Activated CD4-positive, alpha-beta T cell treated with anti-CD3 and anti-CD28 coated beads, Interleukin-2, Interleukin-4, amounts not matched to agents 100 ng/mL and 50 ng/mL, durations not matched to agents 16 hours and 8 hours (primary cell): ENCODE data around the gene PADI6.

ENCODE experiments used
- DNase-seq: peaks from one replicate; pipeline ENCODE4 v3.0.0-alpha.2; 2020; ENCODE audit warnings: low spot score

PADI6 gene

GRCh38 chr1:17358557-17358956 lies 13.4 kb upstream of the PADI6 start:
- no peak for DNase-seq

GRCh38 chr1:17359031-17359430 lies 13.0 kb upstream of the PADI6 start:
- DNase-seq, result no peak

GRCh38 chr1:17359808-17360207 lies 12.2 kb upstream of the PADI6 start:
- DNase-seq, result no peak

- no peak for DNase-seq
Observed at GRCh38 chr1:17360272-17360956, 11.6 kb upstream of the PADI6 start.

- no peak for DNase-seq
Observed at GRCh38 chr1:17361687-17362086, 10.3 kb upstream of the PADI6 start.

- no peak for DNase-seq
Observed at GRCh38 chr1:17363351-17363750, 8.6 kb upstream of the PADI6 start.

- no peak for DNase-seq
Observed at GRCh38 chr1:17363771-17364170, 8.2 kb upstream of the PADI6 start.

GRCh38 chr1:17365293-17365692 lies 6.7 kb upstream of the PADI6 start:
- no peak for DNase-seq

GRCh38 chr1:17369466-17369865 lies 2.5 kb upstream of the PADI6 start:
- no peak for DNase-seq

- no peak for DNase-seq
Observed at GRCh38 chr1:17370618-17371017, 1.4 kb upstream of the PADI6 start.

- no peak for DNase-seq
Observed at GRCh38 chr1:17372955-17373354, 959 bp downstream of the PADI6 start.

GRCh38 chr1:17375651-17376050 lies 3.7 kb downstream of the PADI6 start:
- no peak for DNase-seq

GRCh38 chr1:17377325-17377953 lies 5.4 kb downstream of the PADI6 start:
- DNase-seq, result no peak

GRCh38 chr1:17381161-17381560 lies 9.2 kb downstream of the PADI6 start:
- no peak for DNase-seq

GRCh38 chr1:17392199-17392740 lies 20.3 kb downstream of the PADI6 start:
- DNase-seq, result no peak

- no peak for DNase-seq
Observed at GRCh38 chr1:17393230-17393629, 21.2 kb downstream of the PADI6 start.

- DNase-seq, result no peak
Observed at GRCh38 chr1:17397910-17398695, 26.1 kb downstream of the PADI6 start.

GRCh38 chr1:17400725-17401341 lies 28.8 kb downstream of the PADI6 start:
- DNase-seq, result no peak

- DNase-seq, result no peak
Observed at GRCh38 chr1:17401841-17402240, 29.8 kb downstream of the PADI6 start.

- no peak for DNase-seq
Observed at GRCh38 chr1:17403081-17403480, 31.1 kb downstream of the PADI6 start.

- DNase-seq, result no peak
Observed at GRCh38 chr1:17404034-17404684, 32.2 kb downstream of the PADI6 start.

GRCh38 chr1:17404820-17405219 lies 32.8 kb downstream of the PADI6 start:
- no peak for DNase-seq
